NCI-H82 (cell line): ENCODE measurements around the gene GPAT2.
"Not testable (repeated sequence)": the region's sequence is repeated elsewhere in the genome, so short reads cannot be mapped to it uniquely, and the experiment has no call there.

Source experiments
- DNase-seq: peaks from one replicate; lab custom pipeline; 2025; lab: John Stamatoyannopoulos, UW

GPAT2 gene

GRCh38 chr2:96065381-96065930 lies 30.7 kb upstream of the GPAT2 start:
- DNase-seq = no peak

- DNase-seq = not testable (repeated sequence)
Observed at GRCh38 chr2:96064760-96065159, 30.0 kb upstream of the GPAT2 start.

- not testable (repeated sequence) for DNase-seq
Observed at GRCh38 chr2:96064047-96064675, 29.4 kb upstream of the GPAT2 start.

DNA sequence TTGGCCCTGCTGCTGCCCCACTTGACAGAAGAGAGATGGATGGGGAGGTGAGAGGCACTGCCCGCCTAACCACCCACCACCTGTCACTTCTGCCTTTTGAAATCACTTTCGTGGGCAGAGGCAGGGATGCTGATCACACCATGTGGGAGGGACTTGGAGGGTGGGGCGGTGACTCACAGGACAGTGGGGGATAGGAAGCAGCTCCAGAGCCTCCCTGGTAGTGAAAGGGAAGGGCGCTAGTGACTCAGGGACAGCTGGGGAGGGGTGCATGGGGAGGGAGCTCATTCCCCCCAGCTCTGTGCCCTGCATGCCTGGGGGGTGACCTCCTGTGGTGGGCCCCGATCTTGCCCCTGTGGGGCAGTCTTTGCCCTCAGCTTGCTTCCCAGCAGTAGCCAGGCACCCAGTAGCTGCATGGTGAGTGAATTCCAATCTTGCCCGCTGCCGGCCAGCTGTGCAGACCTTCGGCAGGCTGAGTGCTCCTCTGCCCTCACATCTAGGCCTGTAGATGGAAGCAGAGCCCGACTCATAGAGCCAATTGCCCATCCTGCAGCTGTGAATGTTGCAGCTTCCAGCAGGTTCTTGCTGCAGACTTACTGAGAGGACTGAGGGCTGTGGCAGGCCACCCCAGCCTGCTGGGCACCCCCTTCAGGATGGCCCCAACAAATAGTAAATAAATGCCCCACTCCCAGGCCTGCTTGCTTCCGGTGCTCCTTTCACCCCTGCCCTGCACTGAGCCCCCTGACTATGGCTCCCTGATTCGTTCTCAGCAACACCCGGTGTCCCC lies 28.6 kb upstream of the GPAT2 start:
- not testable (repeated sequence) for DNase-seq

GRCh38 chr2:96062483-96062882 lies 27.8 kb upstream of the GPAT2 start:
- DNase-seq = not testable (repeated sequence)

DNA sequence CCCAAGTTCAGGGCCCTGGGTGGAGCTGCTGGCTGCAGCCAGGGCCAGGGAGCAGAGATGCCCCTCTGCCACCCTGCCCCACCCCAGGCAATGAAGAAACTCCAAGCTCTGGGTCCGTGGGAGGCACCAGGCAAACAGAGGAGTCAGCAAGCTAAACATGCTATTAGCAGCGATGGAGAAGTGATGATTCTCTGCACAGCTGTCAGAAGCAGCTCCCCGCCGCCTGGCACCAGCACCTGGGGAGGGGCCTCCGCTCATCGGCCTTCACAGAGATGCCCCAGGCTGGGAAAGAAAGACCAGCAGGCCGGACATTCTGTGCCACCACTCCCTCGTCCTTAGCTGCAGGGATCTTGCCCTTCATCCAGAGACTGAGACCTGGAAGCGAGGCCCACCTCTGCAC lies 27.2 kb upstream of the GPAT2 start:
- DNase-seq = not testable (repeated sequence)

- not testable (repeated sequence) for DNase-seq
Observed at GRCh38 chr2:96061197-96061817, 26.6 kb upstream of the GPAT2 start.

- DNase-seq = not testable (repeated sequence)
Observed at GRCh38 chr2:96060325-96060724, 25.6 kb upstream of the GPAT2 start.

DNA sequence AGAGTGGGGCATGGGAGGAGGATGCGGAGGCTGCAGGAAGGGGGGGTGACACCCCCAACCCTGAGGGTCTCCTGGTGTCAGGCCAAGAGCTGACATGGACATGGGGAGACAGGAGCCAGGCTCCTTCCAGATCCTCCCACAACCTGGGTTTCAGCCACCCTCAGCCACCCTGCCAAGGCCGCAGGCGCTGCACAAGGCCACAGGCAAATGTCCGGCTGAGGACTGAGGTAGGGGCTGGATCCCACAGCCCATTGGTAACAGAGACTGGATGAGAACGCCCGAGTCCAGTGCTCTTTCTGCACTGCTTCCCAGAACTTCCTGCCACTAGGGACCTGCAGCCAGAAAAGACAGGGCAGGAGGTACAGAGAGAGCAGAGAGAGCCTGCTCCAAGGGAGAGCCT lies 24.7 kb upstream of the GPAT2 start:
- not testable (repeated sequence) for DNase-seq

- not testable (repeated sequence) for DNase-seq
Observed at GRCh38 chr2:96055830-96056229, 21.1 kb upstream of the GPAT2 start.

DNA sequence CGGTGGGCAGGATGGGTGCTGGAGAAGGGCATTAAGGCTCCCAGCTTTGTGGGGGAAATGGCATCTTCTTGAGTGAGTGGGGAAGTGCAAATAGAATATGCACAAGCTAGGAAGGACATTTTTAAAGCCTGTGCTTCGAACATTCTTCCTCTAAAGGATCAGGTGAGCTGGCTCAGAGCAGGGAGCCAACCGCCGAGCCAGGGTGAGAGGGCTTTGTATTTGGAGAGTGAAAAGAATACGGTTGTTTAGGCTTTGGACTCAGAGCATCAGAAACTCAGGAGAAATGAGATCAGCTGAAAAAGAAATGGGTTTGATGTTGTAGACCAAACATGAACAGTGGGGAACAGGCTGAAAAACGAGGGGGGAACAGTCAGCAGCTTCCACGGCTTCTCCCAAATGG lies 19.8 kb upstream of the GPAT2 start:
- not testable (repeated sequence) for DNase-seq

DNA sequence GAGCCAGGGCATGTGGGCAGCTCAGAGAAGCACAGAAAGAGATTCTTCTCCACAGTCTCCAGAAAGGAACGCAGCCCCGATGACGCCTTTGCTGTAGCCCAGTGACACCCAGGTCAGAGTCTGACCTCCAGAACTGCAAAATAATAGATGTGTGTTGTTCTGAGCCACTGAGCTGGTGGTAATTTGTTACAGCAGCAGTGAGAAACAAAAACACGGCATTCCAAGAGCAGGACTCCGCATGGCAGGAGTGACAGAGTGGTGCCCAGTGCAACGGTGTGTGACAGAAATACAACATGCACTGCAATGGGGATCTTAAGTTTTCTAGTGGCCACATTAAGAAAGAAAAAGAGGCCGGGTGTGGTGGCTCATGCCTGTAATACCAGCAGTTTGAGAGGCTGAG lies 18.7 kb upstream of the GPAT2 start:
- not testable (repeated sequence) for DNase-seq

DNA sequence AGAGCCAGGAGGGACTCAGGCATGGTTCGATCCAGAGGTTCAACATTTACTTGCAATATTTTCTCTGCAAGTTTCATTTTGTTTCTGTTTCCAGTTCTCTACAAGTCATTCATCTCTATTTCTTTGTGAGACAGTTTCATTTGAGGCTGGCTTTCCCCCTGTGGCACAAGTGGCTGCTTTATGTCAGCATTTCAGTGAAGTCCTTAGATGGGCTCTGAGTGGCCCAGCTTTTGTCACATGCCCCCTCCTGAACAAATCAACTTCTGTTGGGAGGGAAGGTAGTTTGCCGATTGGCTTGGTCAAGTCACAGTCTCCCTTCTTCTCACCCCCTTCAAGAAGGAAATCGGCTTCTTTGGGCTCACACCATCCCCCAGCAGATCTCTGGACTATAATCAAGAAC lies 17.9 kb upstream of the GPAT2 start:
- DNase-seq = not testable (repeated sequence)

DNA sequence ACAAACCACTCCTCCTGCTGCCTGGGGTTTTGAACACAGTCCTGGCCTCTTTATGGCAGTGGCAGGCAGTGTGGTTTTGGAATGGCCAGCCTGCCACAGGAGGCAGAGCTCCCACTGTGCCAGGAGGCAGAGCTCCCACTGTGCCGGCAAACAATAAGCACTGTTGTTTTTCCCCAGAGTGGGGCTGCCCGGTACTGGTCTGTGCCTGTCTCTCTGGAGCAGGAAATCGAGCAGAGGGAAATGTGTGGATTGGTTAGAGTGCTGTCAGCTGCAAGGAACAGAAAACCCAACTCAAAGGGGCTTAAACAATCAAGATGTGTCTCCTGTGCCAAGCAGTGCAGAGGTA lies 15.2 kb upstream of the GPAT2 start:
- DNase-seq = not testable (repeated sequence)

GRCh38 chr2:96049049-96049916 lies 14.6 kb upstream of the GPAT2 start:
- DNase-seq = not testable (repeated sequence)

- not testable (repeated sequence) for DNase-seq
Observed at GRCh38 chr2:96035554-96035953, 838 bp upstream of the GPAT2 start.

- DNase-seq = not testable (repeated sequence)
Observed at GRCh38 chr2:96033997-96034396, 719 bp downstream of the GPAT2 start.

DNA sequence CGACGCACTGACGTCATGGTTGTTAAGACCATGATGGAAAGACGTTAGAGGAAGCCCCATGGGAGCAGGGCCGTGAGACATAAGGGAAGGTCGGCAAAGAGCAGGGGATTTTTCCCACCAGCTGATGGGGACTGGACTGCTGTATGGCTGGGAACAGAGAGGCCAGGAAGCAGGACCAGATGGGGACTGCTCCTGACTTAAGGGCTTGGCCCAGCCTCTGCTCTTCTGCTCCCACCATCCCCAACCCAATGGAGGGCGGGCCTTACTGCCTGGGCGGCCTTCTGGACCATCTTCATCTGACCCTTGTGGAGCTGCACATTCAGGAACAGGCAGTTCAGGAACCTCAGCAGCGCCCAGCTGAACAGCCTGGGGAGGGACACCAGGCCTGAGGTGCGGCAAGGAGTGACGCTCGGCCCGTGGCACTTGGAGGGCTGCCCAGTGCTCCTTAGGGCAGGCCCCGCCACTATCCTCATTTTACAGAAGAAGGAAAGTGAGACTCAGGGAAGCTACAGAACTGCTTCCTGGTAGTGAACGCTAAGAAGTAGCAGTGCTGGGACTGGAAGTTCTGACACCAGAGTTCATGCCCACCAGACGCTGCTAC lies 6.9 kb downstream of the GPAT2 start:
- DNase-seq = not testable (repeated sequence)

GRCh38 chr2:96025755-96026154 lies 9.0 kb downstream of the GPAT2 start:
- DNase-seq = not testable (repeated sequence)

GRCh38 chr2:96025194-96025492 lies 9.6 kb downstream of the GPAT2 start:
- DNase-seq = no peak

- DNase-seq = no peak
Observed at GRCh38 chr2:96024336-96025193, 10.2 kb downstream of the GPAT2 start.
